NCI-H2171 (cell line): ENCODE measurements around the gene RAD52.

Experiments used
- DNase-seq: peaks from one replicate; lab custom pipeline; 2025; lab: John Stamatoyannopoulos, UW

The RAD52 gene

DNA sequence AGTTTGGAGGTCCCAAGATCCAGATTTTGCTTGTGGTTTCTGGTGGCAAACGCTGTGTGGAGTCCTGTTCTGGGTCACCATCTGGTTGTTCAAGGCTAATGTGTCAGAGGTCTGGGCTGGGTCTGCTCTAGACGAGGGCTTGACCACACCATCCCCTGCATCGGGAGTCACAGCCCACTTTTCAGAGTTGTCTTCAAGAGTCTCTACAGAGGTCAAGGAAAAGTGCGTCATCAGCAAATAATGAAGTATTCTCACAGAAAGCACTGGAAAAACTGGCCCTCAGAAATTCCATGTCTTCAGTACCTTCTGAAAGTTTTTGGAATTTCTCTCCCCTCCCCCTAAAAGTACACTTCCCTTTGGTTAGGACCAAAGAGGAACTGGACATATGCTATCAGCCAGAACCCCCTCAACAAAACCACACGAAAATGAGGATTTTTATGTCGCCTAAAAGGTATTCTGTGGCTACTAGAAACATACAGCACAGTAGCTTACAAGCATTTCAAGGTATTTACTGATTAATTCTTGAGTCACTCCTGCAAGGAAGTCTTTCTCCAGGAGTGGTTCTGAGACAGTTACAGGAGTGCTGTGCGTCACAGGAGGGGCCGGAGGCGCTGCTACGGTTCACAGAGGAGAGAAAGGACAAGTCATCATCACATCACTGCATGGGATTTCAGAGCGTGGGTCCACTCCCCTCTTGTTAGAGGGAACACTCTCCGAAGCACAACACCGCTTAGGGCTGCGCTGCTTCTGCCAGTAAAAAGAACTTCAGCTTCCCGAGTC lies 35.4 kb downstream of the RAD52 start:
- no peak for DNase-seq

- DNase-seq, result no peak
Observed at GRCh38 chr12:912466-913235, 36.8 kb downstream of the RAD52 start.

DNA sequence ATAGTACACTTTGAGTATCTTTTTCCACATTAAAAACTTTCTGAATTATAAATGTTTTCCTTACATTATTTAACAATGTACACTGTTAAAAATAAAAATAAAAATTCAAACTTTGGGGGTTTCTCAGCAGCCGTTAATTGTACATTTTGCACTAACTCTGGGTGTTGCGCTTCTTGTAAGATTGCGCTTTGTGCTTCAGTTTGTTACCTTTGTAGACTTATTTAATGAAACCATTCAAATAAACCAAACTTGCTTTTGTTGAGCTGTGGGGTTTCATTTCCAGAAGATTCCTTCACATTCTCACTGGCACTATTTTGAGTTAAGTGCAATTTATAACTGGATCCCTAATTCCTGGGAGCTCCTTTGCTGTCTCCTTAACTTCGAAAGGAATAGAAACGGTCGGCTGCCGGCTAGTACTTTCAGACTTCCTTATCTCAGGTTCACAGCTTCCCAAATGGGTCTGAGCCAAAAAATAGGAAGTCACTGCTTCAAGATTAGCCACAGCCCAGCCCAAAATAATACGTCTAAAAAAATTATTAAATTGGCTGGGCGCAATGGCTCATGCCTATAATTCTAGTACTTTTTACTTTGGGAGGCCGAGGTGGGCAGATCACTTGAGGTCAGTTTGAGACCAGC lies 38.2 kb downstream of the RAD52 start:
- DNase-seq, result no peak

- DNase-seq, result no peak
Observed at GRCh38 chr12:910416-910815, 39.1 kb downstream of the RAD52 start.

GRCh38 chr12:909861-910260 lies 39.6 kb downstream of the RAD52 start:
- DNase-seq, result no peak

- no peak for DNase-seq
Observed at GRCh38 chr12:907413-908185, 41.9 kb downstream of the RAD52 start.

GRCh38 chr12:906062-906585 lies 43.4 kb downstream of the RAD52 start:
- DNase-seq, result no peak

DNA sequence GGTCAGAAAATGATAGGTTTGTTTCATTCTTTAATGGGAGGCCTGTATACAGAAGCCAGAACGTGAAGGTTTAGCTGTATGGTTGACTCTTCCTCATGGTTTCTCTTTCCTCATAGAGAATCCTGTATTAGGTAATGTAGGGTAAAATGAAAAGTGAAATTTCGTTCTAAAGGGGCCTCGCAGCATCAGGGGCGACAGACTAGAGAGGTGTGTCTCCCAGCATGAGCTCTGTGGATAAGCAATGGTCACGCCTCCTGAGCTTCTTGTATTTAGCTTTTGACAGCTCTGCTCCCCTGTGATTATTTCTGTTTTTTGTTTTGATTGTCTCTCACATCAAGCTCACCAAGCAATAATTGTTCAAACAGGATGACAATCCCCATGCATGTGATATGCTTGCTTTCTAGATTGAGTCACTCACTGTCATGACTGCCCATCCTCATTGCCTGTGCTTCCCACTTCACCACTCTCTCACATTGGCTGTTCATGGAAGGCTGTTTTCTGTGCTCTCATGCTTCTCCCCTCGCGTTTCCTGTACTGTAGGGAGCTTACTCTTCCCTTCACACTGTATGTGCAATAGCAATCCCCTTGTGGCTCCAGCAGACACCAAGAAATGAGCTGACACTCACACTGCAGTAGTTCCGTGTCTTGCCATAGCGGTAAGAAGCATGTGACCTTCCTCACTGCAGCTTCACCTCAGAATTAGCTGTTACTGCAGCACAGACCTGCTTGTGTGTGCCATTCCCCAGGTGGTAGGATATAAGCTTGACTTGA lies 44.0 kb downstream of the RAD52 start:
- no peak for DNase-seq

GRCh38 chr12:904010-904414 lies 45.5 kb downstream of the RAD52 start:
- no peak for DNase-seq

- no peak for DNase-seq
Observed at GRCh38 chr12:903055-903454, 46.4 kb downstream of the RAD52 start.

DNA sequence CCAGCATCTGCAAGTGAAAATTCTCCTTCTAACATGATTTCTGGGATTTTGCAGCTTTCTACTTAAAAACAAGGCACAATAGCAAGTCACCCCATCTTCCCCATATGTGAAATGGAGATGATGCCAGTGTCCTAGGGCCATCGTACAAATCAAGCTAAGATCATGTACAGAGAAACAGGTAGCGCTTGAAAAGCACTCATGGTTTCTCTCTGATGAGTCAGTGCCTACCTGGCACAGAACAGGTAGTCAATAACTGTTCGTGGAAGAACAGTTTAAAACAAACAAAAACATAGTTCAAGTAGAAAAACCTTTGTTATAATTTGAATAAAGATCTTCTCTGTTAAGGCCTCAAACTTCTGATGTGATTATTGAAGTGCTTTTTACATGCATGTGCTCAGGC lies 46.9 kb downstream of the RAD52 start:
- no peak for DNase-seq

DNA sequence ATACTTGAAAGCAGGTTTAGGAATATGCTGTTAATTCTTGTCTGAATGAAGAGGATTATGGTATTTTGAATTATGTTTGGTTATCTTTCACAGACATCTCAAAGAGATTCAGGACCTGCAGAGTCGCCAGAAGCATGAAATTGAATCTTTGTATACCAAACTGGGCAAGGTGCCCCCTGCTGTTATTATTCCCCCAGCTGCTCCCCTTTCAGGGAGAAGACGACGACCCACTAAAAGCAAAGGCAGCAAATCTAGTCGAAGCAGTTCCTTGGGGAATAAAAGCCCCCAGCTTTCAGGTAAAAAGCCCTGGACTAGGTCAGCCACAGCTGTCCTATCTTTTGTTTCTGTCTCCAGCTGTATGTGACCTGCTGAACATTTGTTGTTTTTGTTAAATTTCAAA lies 52.1 kb downstream of the RAD52 start:
- DNase-seq, result no peak

DNA sequence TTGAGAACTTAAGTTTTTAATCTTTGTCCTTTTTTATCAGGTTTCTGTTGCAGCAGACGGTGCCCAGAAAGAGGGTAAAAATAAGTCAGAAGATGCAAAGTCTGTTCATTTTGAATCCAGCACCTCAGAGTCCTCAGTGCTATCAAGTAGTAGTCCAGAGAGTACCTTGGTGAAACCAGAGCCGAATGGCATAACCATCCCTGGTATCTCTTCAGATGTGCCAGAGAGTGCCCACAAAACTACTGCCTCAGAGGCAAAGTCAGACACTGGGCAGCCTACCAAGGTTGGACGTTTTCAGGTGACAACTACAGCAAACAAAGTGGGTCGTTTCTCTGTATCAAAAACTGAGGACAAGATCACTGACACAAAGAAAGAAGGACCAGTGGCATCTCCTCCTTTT lies 53.5 kb downstream of the RAD52 start:
- no peak for DNase-seq

GRCh38 chr12:894226-894625 lies 55.3 kb downstream of the RAD52 start:
- DNase-seq, result no peak

DNA sequence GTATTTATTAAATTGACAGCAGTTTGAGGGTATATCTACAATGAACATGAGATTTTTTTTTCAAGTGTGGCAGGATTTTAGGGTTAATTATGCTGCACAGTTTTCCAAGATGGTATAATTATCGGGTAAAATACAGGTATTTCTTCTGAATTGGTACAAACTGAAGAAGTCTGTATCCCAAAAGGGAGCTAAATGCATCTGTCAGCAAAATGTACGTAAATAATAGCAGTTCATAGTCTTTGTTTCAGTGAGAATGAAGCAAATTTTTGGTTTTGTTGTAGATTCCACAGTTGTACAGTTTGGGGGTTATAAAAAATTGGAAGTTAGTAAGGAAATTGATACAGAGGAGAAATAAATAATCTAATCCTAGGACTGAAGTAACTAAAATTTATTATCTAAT lies 63.3 kb downstream of the RAD52 start:
- DNase-seq, result no peak

DNA sequence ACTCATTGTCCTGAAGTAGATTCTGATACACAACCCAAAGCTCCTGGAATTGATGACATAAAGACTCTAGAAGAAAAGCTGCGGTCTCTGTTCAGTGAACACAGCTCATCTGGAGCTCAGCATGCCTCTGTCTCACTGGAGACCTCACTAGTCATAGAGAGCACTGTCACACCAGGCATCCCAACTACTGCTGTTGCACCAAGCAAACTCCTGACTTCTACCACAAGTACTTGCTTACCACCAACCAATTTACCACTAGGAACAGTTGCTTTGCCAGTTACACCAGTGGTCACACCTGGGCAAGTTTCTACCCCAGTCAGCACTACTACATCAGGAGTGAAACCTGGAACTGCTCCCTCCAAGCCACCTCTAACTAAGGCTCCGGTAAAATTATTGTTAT lies 63.8 kb downstream of the RAD52 start:
- DNase-seq, result no peak

DNA sequence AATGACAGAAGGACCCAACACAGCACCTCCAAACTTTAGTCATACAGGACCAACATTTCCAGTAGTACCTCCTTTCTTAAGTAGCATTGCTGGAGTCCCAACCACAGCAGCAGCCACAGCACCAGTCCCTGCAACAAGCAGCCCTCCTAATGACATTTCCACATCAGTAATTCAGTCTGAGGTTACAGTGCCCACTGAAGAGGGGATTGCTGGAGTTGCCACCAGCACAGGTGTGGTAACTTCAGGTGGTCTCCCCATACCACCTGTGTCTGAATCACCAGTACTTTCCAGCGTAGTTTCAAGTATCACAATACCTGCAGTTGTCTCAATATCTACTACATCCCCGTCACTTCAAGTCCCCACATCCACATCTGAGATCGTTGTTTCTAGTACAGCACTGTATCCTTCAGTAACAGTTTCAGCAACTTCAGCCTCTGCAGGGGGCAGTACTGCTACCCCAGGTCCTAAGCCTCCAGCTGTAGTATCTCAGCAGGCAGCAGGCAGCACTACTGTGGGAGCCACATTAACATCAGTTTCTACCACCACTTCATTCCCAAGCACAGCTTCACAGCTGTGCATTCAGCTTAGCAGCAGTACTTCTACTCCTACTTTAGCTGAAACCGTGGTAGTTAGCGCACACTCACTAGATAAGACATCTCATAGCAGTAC lies 64.6 kb downstream of the RAD52 start:
- no peak for DNase-seq

DNA sequence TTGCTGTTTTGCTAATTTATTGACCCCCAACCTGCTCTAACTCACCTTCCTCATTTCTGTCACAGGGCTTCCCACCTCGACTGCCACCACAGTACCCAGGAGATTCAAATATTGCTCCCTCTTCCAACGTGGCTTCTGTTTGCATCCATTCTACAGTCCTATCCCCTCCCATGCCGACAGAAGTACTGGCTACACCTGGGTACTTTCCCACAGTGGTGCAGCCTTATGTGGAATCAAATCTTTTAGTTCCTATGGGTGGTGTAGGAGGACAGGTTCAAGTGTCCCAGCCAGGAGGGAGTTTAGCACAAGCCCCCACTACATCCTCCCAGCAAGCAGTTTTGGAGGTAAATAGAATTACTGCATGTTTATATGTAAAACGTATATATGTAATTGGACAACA lies 68.8 kb downstream of the RAD52 start:
- no peak for DNase-seq

- DNase-seq, result peak; percentile 86
Observed at GRCh38 chr12:879641-880040, 69.9 kb downstream of the RAD52 start.

DNA sequence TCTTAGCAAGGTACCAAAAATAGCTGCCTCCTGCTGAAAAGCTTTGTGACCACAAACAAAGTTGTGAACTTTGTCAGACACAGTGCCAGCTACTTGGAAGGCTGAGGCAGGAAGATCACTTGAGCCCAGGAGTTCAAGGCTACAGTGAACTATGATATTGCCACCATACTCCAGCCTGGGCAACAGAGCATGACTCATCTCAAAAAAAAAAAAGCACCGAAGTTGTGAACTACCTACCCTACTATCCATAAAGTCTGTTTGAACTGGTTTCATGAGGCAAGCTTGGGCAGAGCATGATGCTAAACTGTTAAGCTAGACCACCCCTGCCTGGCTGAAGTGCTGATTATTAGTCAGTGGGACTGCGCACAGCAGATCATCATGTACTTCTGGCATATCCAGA lies 75.5 kb downstream of the RAD52 start:
- DNase-seq, result no peak

GRCh38 chr12:870378-870777 lies 79.1 kb downstream of the RAD52 start:
- DNase-seq, result no peak
